ENCODE data around the gene PSMD10.

Gene PSMD10

GRCh38 chrX:108091264-108091877 lies at the start of gene PSMD10, which contains the start of gene ATG4A:
PSMD10 (minus strand) TSS chrX:108091542; CDS start chrX:108091520, 22 bp downstream.
ATG4A (plus strand) TSS chrX:108091778; CDS start chrX:108091827, 49 bp downstream.
- DNase-seq = no peak

GRCh38 chrX:108138814-108139702 lies 47.7 kb upstream of the PSMD10 start:
- DNase-seq = no peak

GRCh38 chrX:108134724-108135123 lies 43.4 kb upstream of the PSMD10 start:
- no peak for DNase-seq

- DNase-seq = no peak
Observed at GRCh38 chrX:108132876-108133275, 41.5 kb upstream of the PSMD10 start.

- no peak for DNase-seq
Observed at GRCh38 chrX:108132034-108132433, 40.7 kb upstream of the PSMD10 start.

GRCh38 chrX:108131471-108131870 lies 40.1 kb upstream of the PSMD10 start:
- DNase-seq = no peak

GRCh38 chrX:108130889-108131288 lies 39.5 kb upstream of the PSMD10 start:
- DNase-seq = no peak

- no peak for DNase-seq
Observed at GRCh38 chrX:108127152-108127551, 35.8 kb upstream of the PSMD10 start.

- no peak for DNase-seq
Observed at GRCh38 chrX:108126661-108127060, 35.3 kb upstream of the PSMD10 start.

GRCh38 chrX:108123591-108124366 lies 32.4 kb upstream of the PSMD10 start:
- DNase-seq = no peak

- no peak for DNase-seq
Observed at GRCh38 chrX:108122748-108123147, 31.4 kb upstream of the PSMD10 start.

- no peak for DNase-seq
Observed at GRCh38 chrX:108121291-108121690, 29.9 kb upstream of the PSMD10 start.

GRCh38 chrX:108117988-108118387 lies 26.6 kb upstream of the PSMD10 start:
- no peak for DNase-seq

GRCh38 chrX:108114541-108114940 lies 23.2 kb upstream of the PSMD10 start:
- no peak for DNase-seq

- DNase-seq = no peak
Observed at GRCh38 chrX:108105473-108105872, 14.1 kb upstream of the PSMD10 start.

GRCh38 chrX:108097380-108097779 lies 6.0 kb upstream of the PSMD10 start:
- no peak for DNase-seq

- DNase-seq = no peak
Observed at GRCh38 chrX:108091878-108092291, 543 bp upstream of the PSMD10 start.

- peak; percentile 13 for DNase-seq
Observed at GRCh38 chrX:108090491-108091263, 665 bp downstream of the PSMD10 start.

GRCh38 chrX:108088511-108088910 lies 2.8 kb downstream of the PSMD10 start:
- no peak for DNase-seq

GRCh38 chrX:108087792-108088191 lies 3.5 kb downstream of the PSMD10 start:
- DNase-seq = no peak

- no peak for DNase-seq
Observed at GRCh38 chrX:108081110-108081509, 10.2 kb downstream of the PSMD10 start.

GRCh38 chrX:108072746-108073145 lies 18.6 kb downstream of the PSMD10 start:
- DNase-seq = no peak

GRCh38 chrX:108071578-108071977 lies 19.8 kb downstream of the PSMD10 start:
- DNase-seq = no peak
